Measurements from ENCODE around the gene HIRA.

GRCh38 chr22:19336133-19337075, 95.1 kb downstream of the HIRA start:
- TF ChIP-seq CTCF (IDR thresholded peaks at IDR 0.05), result no peak
- no peak for TF ChIP-seq EP300 (IDR thresholded peaks at IDR 0.05)
